ENCODE measurements around the gene NSMF.

- no peak for TF ChIP-seq EZH2phosphoT487 (IDR thresholded peaks at IDR 0.05; ENCODE audit: borderline replicate concordance)
- no peak for TF ChIP-seq CTCF (conservative IDR thresholded peaks at IDR 0.05; ENCODE audit: low read length)
Observed at GRCh38 chr9:137488327-137488653, 29.2 kb upstream of the NSMF start.
